LNCaP clone FGC (cell line): Measurements from ENCODE around the gene WNT9B.

ENCODE experiments used
- DNase-seq: peaks from one replicate; pipeline ENCODE4 v3.0.0-alpha.2; 2011; ENCODE audit warnings: low read depth
- H3K4me3 ChIP-seq: 2 replicates; pipeline ENCODE4 v1.5.1; 2011; ENCODE audit warnings: mild to moderate bottlenecking, low read depth, low read length, control low read depth
- TF ChIP-seq, protein P1 (sequence below): IDR thresholded peaks from 2 replicates; pipeline ENCODE4 v1.5.1; 2012; ENCODE audit warnings: mild to moderate bottlenecking; ENCODE audit not compliant: control insufficient read depth, insufficient read depth; ENCODE audit errors: extremely low read depth

Gene WNT9B

DNA sequence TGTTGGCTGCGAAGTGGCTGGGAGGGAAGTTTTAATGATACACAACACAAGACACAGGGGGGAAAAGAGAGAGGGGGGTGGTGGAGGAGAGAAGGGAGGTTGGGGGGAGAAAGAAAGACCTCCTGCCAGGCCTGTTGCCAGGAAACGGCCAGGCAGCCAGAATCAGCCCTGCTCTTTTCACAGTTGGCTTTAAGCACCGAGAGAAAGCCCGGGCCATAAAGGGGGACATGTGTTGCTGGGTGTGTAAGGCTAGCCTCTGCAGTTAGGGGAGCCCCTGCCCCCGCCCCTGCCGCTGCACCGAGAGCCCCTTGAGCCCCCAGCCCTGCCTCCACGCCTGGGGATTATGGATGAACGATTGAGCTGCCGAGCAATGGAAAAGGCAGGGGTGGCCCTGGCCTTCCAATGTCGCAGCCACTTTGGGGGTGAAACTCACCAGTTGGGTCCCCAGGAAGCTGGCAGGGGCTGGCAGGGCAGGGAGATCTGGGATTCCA, 19.0 kb upstream of the WNT9B start:
- TF ChIP-seq, protein P1, sequence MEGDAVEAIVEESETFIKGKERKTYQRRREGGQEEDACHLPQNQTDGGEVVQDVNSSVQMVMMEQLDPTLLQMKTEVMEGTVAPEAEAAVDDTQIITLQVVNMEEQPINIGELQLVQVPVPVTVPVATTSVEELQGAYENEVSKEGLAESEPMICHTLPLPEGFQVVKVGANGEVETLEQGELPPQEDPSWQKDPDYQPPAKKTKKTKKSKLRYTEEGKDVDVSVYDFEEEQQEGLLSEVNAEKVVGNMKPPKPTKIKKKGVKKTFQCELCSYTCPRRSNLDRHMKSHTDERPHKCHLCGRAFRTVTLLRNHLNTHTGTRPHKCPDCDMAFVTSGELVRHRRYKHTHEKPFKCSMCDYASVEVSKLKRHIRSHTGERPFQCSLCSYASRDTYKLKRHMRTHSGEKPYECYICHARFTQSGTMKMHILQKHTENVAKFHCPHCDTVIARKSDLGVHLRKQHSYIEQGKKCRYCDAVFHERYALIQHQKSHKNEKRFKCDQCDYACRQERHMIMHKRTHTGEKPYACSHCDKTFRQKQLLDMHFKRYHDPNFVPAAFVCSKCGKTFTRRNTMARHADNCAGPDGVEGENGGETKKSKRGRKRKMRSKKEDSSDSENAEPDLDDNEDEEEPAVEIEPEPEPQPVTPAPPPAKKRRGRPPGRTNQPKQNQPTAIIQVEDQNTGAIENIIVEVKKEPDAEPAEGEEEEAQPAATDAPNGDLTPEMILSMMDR, result no peak
- no peak overlapping the region for H3K4me3 ChIP-seq
- no peak for DNase-seq

DNA sequence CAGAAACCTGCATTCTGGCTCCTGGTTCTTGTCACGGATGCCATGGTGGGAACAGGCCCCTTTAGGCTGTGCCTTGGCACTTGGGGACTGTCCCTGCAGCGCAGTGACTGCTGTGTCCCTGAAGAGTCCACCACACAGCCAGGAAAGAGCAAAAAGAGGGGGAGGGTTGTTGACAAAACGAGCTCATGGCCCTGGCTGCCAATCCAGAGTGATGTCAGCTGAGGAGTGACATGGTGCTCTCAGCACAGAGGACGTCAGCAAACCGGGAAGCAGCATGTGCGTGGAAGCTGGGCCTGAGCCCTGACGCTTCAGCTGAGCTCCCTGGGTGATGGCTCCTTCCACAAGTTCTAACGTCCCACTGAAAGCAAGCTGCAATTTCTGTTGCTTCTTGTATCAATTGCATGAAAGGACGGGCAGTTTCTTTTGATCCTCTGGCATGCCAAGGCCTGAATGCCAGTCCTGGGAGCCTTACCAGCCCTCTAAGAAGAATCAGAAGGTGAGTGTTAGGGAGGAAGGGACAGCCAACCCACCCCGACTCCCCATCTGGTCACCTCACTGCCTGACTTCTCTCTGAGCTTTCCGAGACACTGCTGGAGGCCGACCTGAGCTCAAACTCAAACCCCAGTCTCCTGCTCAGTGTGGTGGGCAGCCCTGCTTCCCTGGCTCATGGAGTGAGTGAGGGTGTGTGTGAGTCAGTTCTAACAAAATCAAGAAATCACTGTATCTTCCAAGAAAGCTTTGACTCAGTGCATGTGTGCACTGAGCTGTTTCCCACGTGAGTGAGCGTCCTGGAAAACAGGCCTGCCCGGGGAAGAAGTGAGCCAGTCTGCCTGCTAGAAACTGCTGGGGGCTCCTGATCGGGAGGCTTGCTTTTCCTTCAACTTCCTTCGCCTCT, 18.2 kb upstream of the WNT9B start:
- TF ChIP-seq, protein P1, result no peak

DNA sequence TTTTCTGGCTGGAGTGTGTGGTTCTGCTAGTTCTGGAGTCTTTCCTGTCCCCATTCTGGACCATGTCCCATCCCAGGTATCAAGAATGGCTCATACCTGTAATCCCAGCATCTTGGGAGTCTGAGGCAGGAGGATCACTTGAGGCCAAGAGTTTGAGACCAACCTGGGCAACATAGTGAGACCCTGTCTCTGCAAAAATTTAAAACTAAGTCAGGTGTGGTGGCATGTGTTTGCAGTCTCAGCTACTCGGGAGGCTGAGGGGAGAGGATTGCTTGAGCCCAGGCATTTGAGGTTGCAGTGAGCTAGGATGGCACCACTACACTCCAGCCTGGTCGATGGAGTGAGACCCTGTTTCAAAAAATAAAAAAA, 17.6 kb upstream of the WNT9B start:
- no peak overlapping the region for H3K4me3 ChIP-seq
- DNase-seq, result no peak
- TF ChIP-seq, protein P1, result no peak

More for the DNA sequence above, 18.2 kb upstream of the WNT9B start:
- peak; percentile 30 for DNase-seq
- H3K4me3 ChIP-seq, result no peak overlapping the region

DNA sequence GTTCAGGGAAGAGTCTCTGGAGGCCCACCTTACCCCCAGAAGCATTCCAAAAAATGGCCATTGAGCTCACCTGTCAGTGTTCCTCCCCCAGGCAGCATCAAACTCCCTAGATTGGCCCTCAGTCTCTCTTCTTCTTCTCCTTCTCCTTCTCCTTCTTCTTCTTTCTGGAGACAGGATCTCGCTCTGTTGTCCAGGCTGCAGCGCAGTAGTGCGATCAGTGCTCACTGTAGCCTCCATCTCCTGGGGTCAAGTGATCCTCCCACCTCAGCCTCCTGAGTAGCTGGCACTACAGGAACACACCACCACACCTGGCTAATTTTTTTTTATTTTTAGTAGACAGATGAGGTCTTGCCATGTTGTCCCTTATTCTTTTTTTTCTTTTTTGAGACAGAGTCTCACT, 16.5 kb upstream of the WNT9B start:
- no peak overlapping the region for H3K4me3 ChIP-seq
- TF ChIP-seq, protein P1, result no peak
- no peak for DNase-seq

DNA sequence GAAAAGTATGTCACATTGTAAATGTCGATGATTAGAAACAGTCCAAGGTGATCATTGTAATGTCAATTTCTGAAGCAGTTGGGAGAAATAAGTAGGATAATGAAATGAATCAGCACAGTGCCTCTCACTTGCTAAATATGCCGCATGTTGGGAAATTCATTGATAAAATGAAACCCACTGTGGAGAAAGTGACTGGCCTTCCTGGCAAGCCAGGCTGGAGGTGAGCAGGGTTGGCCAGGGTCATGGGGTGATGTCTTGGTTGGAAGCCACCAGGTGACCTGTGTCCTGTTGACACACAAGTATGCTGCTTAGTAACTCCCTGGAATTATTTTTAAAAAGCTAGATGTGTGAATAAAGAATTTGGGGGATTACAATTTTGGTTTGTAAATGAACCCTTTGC, 14.9 kb upstream of the WNT9B start:
- TF ChIP-seq, protein P1, result no peak
- H3K4me3 ChIP-seq, result no peak overlapping the region
- no peak for DNase-seq

DNA sequence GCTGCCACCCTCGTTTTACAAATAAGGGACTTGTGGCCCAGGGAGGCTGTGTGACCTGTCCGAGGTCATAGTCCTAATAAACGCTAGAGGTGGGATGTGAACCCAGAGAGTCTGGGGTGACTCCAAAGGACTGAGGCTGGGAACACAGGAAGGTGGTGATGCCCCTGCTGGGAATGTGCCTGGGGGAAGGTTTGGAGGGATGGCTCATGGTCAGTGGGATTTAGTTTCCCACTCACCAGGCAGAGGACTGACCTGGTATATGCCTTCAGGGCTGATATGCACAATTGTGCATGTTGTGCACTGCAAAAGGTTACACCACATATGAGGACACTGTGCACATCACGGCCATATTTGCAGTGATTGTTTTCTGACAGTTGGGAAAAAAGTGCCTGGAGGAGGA, 13.9 kb upstream of the WNT9B start:
- H3K4me3 ChIP-seq, result no peak overlapping the region
- DNase-seq, result no peak
- TF ChIP-seq, protein P1, result no peak
